ENCODE measurements around the gene SLC45A2. TPM values are rescaled to one million over a fixed set of nuclear protein-coding genes. Genes with fewer than 3 reads are reported as not detected.
A peak's percentile ranks its signal among the peaks of the same experiment; 100 is the strongest.
"Not testable (repeated sequence)": the region's sequence is repeated elsewhere in the genome, so short reads cannot be mapped to it uniquely, and the experiment has no call there.

The SLC45A2 gene
- total and polyA plus RNA-seq, 4 donors, result 0.39 to 0.56 (median 0.43) TPM

DNA sequence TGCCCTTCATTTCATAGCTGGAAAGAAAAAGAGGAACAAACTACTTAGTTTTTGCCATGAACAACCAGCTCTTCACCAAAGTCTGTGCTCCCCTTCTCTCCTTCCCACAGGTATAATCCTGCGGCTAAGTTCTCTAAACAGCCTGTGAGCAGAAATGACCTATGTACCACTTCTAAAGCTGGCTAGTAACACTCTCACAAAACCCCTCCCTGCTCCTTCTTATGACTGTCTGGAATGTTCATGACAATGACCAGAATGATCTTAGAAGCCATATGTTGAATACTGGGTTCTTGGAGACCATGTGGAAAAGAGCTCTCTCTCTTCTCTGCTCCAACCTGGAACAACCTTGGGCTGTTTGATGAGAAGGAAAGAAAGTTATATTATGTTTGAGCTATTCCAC, 36.2 kb upstream of the SLC45A2 start:
- no peaks in the 10 kb centered on the region for H3K4me1 ChIP-seq (ENCODE audit: control insufficient read depth, insufficient read depth, low read length)
- no peaks in the 10 kb centered on the region for H3K9me3 ChIP-seq (ENCODE audit: control insufficient read depth, insufficient read depth, low read length)
- 100% methylated on average over 1 of the region's 1 CpG for WGBS (ENCODE audit: insufficient coverage)

DNA sequence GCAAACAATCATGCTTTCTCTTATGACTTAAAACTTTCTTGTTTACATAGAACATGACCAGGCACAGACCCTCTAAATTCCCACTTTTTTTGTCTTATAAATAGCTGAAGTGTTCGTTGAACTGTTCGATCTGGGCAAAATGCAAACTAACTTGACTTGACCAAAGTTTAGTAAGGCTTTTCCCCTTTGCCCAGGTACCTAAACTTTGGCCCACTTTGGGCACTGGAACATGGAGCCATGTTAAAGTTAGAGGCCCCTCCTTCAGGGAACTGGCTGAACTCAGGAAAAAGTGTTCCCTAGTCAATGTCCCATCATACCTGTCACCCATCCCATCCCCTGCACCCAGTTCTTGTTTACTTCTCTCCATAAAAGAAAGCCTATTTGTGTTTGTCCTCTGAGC, 32.8 kb upstream of the SLC45A2 start:
- no peaks in the 10 kb centered on the region for H3K27me3 ChIP-seq (ENCODE audit: control insufficient read depth, insufficient read depth, low read length)
- DNase-seq (ENCODE audit: low read depth in 4 of 6, low spot score in 6 of 6), result no peak
- peaks cover 2% of the 10 kb centered on the region for H3K4me1 ChIP-seq (ENCODE audit: control insufficient read depth, insufficient read depth, low read length)
- no peak overlapping the region for H3K27ac ChIP-seq (ENCODE audit: low read depth, low read length)
- no peak overlapping the region for H3K4me3 ChIP-seq (ENCODE audit: low read depth, low read length)
- no peaks in the 10 kb centered on the region for H3K9me3 ChIP-seq (ENCODE audit: control insufficient read depth, insufficient read depth, low read length)
- 92% methylated on average over 2 of the region's 2 CpGs for WGBS (ENCODE audit: insufficient coverage)
- peaks cover 2% of the 10 kb centered on the region for H3K36me3 ChIP-seq (ENCODE audit: control insufficient read depth, insufficient read depth, low read length)

More for the DNA sequence above, 36.2 kb upstream of the SLC45A2 start:
- H3K36me3 ChIP-seq (ENCODE audit: control insufficient read depth, insufficient read depth, low read length), result peaks cover 2% of the 10 kb centered on the region
- H3K27ac ChIP-seq (ENCODE audit: low read depth, low read length), result no peak overlapping the region
- no peak for DNase-seq (ENCODE audit: low read depth in 4 of 6, low spot score in 6 of 6)
- no peaks in the 10 kb centered on the region for H3K27me3 ChIP-seq (ENCODE audit: control insufficient read depth, insufficient read depth, low read length)
- H3K4me3 ChIP-seq (ENCODE audit: low read depth, low read length), result no peak overlapping the region

DNA sequence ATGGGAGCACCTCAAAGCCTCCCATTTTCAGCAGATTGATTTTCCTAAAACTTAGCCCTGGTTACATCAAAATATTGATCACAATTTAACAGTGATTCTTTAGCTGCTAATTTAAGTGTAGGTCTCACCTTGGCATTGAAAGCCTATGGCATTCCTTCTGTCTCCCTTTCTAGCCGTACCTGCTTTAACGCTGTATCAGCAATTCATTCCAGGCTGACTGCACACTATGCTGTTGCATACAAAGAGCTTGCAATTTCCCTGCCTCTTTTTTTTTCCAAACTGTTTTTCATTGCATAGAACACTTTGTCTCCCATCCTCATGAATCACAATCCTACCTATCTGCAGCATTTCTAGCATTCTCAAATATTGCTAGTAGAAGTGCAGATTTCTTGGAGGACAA, 32.3 kb upstream of the SLC45A2 start:
- Histone ChIP-seq H3K27me3 (ENCODE audit: control insufficient read depth, insufficient read depth, low read length) (no peaks in the 10 kb centered on the region), H3K4me3 (ENCODE audit: low read depth, low read length) (no peak overlapping the region), H3K27ac (ENCODE audit: low read depth, low read length) (no peak overlapping the region), H3K4me1 (ENCODE audit: control insufficient read depth, insufficient read depth, low read length) (peaks cover 2% of the 10 kb centered on the region), H3K36me3 (ENCODE audit: control insufficient read depth, insufficient read depth, low read length) (peaks cover 2% of the 10 kb centered on the region), H3K9me3 (ENCODE audit: control insufficient read depth, insufficient read depth, low read length) (no peaks in the 10 kb centered on the region)
- WGBS (ENCODE audit: insufficient coverage), result 71% methylated on average over 2 of the region's 2 CpGs
- peak in 1 of 6 donors; percentile 37 for DNase-seq (ENCODE audit: low read depth in 4 of 6, low spot score in 6 of 6)

DNA sequence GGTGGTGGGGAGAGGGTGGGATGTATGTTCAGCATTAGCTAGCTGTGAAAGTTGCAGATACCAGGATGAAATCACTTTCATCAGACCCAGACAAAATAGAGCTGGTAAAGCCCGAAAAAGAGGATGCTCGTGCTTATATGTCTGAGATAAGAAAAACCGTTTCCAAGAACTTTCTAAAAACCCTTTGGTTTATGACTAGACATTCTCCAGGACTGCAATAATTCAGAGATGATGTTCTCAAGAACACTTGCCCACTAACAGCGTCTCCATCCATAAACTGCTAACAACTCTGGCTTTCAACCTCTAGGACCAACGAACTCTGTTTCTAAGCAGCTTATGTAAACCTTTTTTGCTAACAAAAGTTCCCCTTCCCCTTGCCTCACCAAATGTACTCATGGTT, 31.7 kb upstream of the SLC45A2 start:
- H3K36me3 ChIP-seq (ENCODE audit: control insufficient read depth, insufficient read depth, low read length), result peaks cover 2% of the 10 kb centered on the region
- peaks cover 2% of the 10 kb centered on the region for H3K4me1 ChIP-seq (ENCODE audit: control insufficient read depth, insufficient read depth, low read length)
- no peaks in the 10 kb centered on the region for H3K27me3 ChIP-seq (ENCODE audit: control insufficient read depth, insufficient read depth, low read length)
- WGBS (ENCODE audit: insufficient coverage), result 90% methylated on average over 2 of the region's 5 CpGs
- H3K27ac ChIP-seq (ENCODE audit: low read depth, low read length), result no peak overlapping the region
- DNase-seq (ENCODE audit: low read depth in 4 of 6, low spot score in 6 of 6), result no peak
- H3K4me3 ChIP-seq (ENCODE audit: low read depth, low read length), result no peak overlapping the region
- H3K9me3 ChIP-seq (ENCODE audit: control insufficient read depth, insufficient read depth, low read length), result no peaks in the 10 kb centered on the region

DNA sequence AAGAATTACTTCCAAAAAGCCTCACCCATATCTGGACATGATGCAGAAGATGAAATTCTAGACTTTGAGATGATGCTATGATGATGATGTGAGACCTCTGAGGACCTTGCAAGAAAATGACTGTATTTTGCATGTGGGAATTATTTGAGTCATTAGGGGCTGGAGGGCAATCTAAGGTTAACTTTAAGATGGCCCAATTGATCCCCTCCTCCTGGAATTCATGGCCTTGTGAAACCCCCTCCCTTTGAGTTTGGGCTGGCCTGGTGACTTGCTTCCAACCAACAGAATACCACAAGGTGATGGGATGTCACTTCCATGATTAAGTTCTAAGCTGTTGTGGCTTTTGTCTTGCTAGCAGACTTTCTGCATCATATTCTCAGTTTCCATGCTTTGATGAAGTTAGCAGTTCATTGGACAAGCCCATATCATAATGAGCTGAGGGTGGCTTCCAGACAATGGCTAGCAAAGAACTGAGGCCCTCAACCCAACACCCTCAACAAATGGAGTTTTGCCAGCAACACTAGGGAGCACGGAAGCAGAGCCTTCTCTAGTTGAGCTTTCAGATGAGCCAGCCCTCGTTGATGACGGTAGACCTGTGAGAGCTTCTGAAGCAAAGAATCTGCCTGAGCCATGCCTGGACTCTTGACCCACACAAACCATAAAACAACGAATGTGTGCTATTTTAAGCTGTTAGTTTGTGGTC, 30.8 kb upstream of the SLC45A2 start:
- WGBS (ENCODE audit: insufficient coverage), result 86% methylated on average over 3 of the region's 4 CpGs
- H3K4me1 ChIP-seq (ENCODE audit: control insufficient read depth, insufficient read depth, low read length), result peaks cover 2% of the 10 kb centered on the region
- peaks cover 2% of the 10 kb centered on the region for H3K36me3 ChIP-seq (ENCODE audit: control insufficient read depth, insufficient read depth, low read length)
- no peaks in the 10 kb centered on the region for H3K9me3 ChIP-seq (ENCODE audit: control insufficient read depth, insufficient read depth, low read length)
- no peaks in the 10 kb centered on the region for H3K27me3 ChIP-seq (ENCODE audit: control insufficient read depth, insufficient read depth, low read length)
- H3K27ac ChIP-seq (ENCODE audit: low read depth, low read length), result no peak overlapping the region
- H3K4me3 ChIP-seq (ENCODE audit: low read depth, low read length), result no peak overlapping the region
- no peak for DNase-seq (ENCODE audit: low read depth in 4 of 6, low spot score in 6 of 6)

DNA sequence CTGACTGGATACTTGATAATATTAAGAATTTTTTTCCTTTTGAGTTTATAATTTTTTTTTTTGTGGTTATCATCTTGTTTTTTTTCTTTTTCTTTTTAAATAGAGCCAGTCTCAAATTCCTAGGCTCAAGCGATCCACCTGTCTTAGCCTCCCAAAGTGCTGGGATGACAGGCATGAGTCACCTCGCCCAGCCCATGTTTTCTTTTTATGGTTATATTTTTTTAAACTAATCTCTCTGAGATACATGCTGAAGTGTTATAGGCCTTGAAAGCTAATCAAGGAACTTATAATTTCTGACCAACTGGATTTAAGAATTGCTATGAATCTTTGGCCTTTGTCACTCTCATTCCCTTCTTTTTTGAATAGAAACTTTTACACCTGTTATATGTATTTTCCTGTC, 30.1 kb upstream of the SLC45A2 start:
- H3K4me1 ChIP-seq (ENCODE audit: control insufficient read depth, insufficient read depth, low read length), result peaks cover 2% of the 10 kb centered on the region
- H3K27ac ChIP-seq (ENCODE audit: low read depth, low read length), result no peak overlapping the region
- peaks cover 2% of the 10 kb centered on the region for H3K36me3 ChIP-seq (ENCODE audit: control insufficient read depth, insufficient read depth, low read length)
- H3K27me3 ChIP-seq (ENCODE audit: control insufficient read depth, insufficient read depth, low read length), result no peaks in the 10 kb centered on the region
- DNase-seq (ENCODE audit: low read depth in 4 of 6, low spot score in 6 of 6), result no peak
- no peaks in the 10 kb centered on the region for H3K9me3 ChIP-seq (ENCODE audit: control insufficient read depth, insufficient read depth, low read length)
- no peak overlapping the region for H3K4me3 ChIP-seq (ENCODE audit: low read depth, low read length)
- WGBS (ENCODE audit: insufficient coverage), result no CpG with 5 or more reads among the region's 2 CpGs

DNA sequence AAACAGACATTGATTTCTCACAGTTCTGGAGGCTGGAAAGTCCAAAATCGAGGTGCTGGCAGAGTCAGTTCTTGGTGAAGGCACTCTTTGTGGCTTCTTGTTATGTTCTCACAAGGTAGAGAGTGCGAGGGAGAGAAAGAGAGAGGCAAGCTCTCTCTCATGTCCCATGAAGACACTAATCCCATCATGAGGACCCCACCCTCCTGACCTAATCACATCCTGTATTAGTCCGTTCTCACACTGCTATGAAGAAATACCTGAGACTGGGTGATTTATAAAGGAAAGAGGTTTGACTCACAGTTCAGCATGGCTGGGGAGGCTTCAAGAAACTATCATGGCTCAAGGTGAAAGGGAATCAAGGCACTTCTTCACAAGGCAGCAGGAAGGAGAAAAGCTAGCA, 29.1 kb upstream of the SLC45A2 start:
- H3K27ac ChIP-seq (ENCODE audit: low read depth, low read length), result no peak overlapping the region
- H3K4me1 ChIP-seq (ENCODE audit: control insufficient read depth, insufficient read depth, low read length), result peaks cover 2% of the 10 kb centered on the region
- H3K36me3 ChIP-seq (ENCODE audit: control insufficient read depth, insufficient read depth, low read length), result no peaks in the 10 kb centered on the region
- no peak for DNase-seq (ENCODE audit: low read depth in 4 of 6, low spot score in 6 of 6)
- no peak overlapping the region for H3K4me3 ChIP-seq (ENCODE audit: low read depth, low read length)
- 83% methylated on average over 1 of the region's 3 CpGs for WGBS (ENCODE audit: insufficient coverage)
- H3K9me3 ChIP-seq (ENCODE audit: control insufficient read depth, insufficient read depth, low read length), result no peaks in the 10 kb centered on the region
- no peaks in the 10 kb centered on the region for H3K27me3 ChIP-seq (ENCODE audit: control insufficient read depth, insufficient read depth, low read length)

DNA sequence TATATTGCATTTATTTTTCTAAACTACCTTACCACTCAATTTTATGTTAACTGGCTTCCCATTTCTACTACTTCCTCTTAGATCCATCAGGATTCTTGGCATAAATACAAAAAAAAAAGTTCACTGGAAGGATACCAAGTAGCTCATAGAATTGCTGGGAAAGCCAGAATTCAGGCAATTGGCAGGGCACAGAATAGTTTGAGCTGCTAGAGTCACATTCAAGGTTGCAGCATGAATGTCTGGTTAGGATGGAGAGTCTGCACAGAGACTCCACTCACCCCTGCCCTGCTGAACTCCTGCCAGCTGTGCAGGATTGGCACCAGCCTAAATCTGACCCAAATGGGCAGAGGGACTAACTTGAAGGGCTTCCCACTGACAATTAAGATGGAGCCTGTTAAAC, 28.3 kb upstream of the SLC45A2 start:
- H3K27ac ChIP-seq (ENCODE audit: low read depth, low read length), result no peak overlapping the region
- no peaks in the 10 kb centered on the region for H3K9me3 ChIP-seq (ENCODE audit: control insufficient read depth, insufficient read depth, low read length)
- H3K27me3 ChIP-seq (ENCODE audit: control insufficient read depth, insufficient read depth, low read length), result no peaks in the 10 kb centered on the region
- H3K36me3 ChIP-seq (ENCODE audit: control insufficient read depth, insufficient read depth, low read length), result no peaks in the 10 kb centered on the region
- peak in 5 of 6 donors; percentile 29 to 88 (median 48) for DNase-seq (ENCODE audit: low read depth in 4 of 6, low spot score in 6 of 6)
- peaks cover 2% of the 10 kb centered on the region for H3K4me1 ChIP-seq (ENCODE audit: control insufficient read depth, insufficient read depth, low read length)
- no peak overlapping the region for H3K4me3 ChIP-seq (ENCODE audit: low read depth, low read length)

DNA sequence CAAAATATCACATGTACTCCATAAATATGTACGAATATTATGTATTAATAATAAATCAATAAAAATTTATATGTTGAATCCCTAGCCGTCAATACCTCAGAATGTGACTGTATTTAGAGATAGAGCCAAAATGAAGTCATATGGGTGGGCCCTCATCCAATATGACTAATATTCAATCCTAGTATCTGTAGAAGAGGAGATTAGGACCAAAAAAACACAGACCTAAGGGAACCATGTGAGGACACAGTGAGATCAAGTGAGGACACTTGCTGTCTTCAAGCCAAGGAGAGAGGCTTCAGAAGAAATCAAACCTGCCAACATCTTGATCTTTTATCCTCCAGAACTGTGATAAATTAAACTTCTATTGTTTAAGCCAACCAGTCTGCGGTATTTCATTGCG, 27.0 kb upstream of the SLC45A2 start:
- 60% methylated on average over 1 of the region's 4 CpGs for WGBS (ENCODE audit: insufficient coverage)
- DNase-seq (ENCODE audit: low read depth in 4 of 6, low spot score in 6 of 6), result no peak
- H3K9me3 ChIP-seq (ENCODE audit: control insufficient read depth, insufficient read depth, low read length), result no peaks in the 10 kb centered on the region
- no peak overlapping the region for H3K27ac ChIP-seq (ENCODE audit: low read depth, low read length)
- H3K36me3 ChIP-seq (ENCODE audit: control insufficient read depth, insufficient read depth, low read length), result no peaks in the 10 kb centered on the region
- H3K4me1 ChIP-seq (ENCODE audit: control insufficient read depth, insufficient read depth, low read length), result peaks cover 7% of the 10 kb centered on the region
- no peaks in the 10 kb centered on the region for H3K27me3 ChIP-seq (ENCODE audit: control insufficient read depth, insufficient read depth, low read length)
- H3K4me3 ChIP-seq (ENCODE audit: low read depth, low read length), result no peak overlapping the region

DNA sequence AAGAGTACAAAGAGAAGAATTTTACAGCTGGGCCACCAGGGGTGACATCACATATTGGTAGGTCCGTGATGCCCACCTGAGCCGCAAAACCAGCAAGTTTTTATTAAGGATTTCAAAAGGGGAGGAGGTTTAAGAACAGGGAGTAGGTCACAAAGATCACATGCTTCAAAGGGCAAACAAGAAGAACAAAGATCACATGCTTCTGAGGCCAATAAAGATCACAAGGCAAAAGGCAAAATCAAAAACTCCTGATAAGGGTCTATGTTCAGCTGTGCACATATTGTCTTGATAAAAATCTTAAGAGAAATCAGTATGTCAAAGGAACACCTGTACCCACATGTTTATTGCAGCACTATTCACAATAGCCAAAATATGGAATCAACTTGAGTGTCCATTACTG, 25.7 kb upstream of the SLC45A2 start:
- not testable (repeated sequence) for H3K4me1 ChIP-seq (ENCODE audit: control insufficient read depth, insufficient read depth, low read length); H3K27ac ChIP-seq (ENCODE audit: low read depth, low read length); DNase-seq (ENCODE audit: low read depth in 4 of 6, low spot score in 6 of 6); H3K36me3 ChIP-seq (ENCODE audit: control insufficient read depth, insufficient read depth, low read length); H3K4me3 ChIP-seq (ENCODE audit: low read depth, low read length); H3K27me3 ChIP-seq (ENCODE audit: control insufficient read depth, insufficient read depth, low read length); H3K9me3 ChIP-seq (ENCODE audit: control insufficient read depth, insufficient read depth, low read length)
- no CpG with 5 or more reads among the region's 2 CpGs for WGBS (ENCODE audit: insufficient coverage)

All from spinal cord (tissue), 10 donors.